ENCODE data around the gene TRIM56.
"Not testable (repeated sequence)": the region's sequence is repeated elsewhere in the genome, so short reads cannot be mapped to it uniquely, and the experiment has no call there.

Gene TRIM56

DNA sequence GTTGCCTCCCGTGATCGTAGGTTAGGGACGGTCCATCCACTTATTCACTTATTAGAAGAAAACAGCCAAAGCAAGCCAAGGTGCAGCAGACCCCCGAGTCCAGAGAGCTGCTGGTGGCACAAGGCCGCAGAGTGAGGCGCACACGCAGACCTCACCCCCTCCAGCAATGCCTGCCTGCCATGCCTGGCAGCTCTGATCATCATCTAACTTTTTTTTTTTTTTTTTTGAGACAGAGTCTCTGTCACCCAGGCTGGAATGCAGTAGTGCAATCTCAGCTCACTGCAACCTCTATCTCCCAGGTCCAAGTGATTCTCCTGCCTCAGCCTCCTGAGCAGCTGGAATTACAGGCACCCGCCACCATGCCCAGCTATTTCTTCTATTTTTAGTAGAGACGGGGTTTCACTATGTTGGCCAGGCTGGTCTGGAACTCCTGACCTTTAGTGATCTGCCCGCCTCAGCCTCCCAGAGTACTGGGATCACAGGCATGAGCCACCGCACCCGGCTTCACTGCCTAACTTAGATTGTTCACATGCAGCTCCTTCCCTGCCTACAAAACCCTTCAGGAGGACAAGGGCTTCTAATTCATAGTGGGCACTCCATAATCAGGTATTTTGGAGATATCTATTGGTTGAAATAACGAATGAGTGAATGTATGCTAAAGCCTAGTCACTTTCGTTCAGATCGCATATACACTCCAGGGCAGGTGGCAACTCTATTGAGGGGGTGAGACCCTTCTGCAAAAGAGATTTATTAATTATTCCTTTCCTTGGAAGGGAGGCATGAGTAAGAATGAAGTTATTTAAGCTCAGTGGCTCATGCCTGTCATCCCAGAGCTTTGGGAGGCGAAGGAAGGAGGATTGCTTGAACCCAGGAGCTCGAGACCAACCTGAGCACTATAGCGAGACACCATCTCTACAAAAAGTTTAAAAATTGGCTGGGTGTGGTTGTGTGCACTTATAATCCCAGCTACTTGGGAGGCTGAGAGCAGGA, 15.9 kb downstream of the TRIM56 start:
- Histone ChIP-seq H3K9me3 (ENCODE audit: insufficient read depth, low read length) (no peaks in the 10 kb centered on the region), H3K9ac (ENCODE audit: insufficient read length, low read depth) (peak overlapping the region; percentile 74), H3K4me1 (ENCODE audit: insufficient read depth, insufficient read length) (peaks cover 3% of the 10 kb centered on the region), H3K27me3 (ENCODE audit: insufficient read depth, insufficient read length) (no peaks in the 10 kb centered on the region), H3K36me3 (ENCODE audit: insufficient read depth, insufficient read length, low read length) (no peaks in the 10 kb centered on the region), H3K4me3 (ENCODE audit: insufficient read length, low read depth) (no peak overlapping the region)
- DNase-seq (ENCODE audit: low read depth, low spot score) = no peak
- TF ChIP-seq ZNF274 (IDR thresholded peaks at IDR 0.05; ENCODE audit: low read depth, low read length) = no peak
- no peak for TF ChIP-seq YY1 (IDR thresholded peaks at IDR 0.05; ENCODE audit: insufficient read depth, insufficient read length)
- no peak for TF ChIP-seq SUZ12 (IDR thresholded peaks at IDR 0.05; ENCODE audit: extremely low read depth, insufficient read depth, insufficient read length)

DNA sequence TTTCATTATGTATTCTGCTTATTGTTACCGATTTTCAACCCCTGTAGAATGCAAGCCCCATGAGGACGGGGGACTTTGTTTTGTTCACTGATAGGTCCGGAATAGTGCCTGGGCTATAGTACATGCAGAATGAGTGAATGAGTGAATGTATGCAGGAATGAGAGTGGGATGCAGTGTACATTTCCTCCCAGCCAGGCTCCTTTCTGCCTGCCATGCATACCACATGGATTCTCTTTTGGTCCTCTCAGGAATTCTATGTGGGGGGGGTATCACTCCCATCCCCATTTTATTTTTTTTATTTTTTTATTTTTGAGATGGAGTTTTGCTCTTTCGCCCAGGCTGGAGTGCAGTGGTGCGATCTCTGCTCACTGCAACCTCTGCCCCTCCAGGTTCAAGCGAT, 16.7 kb downstream of the TRIM56 start:
- peaks cover 3% of the 10 kb centered on the region for H3K4me1 ChIP-seq (ENCODE audit: insufficient read depth, insufficient read length)
- H3K36me3 ChIP-seq (ENCODE audit: insufficient read depth, insufficient read length, low read length) = no peaks in the 10 kb centered on the region
- TF ChIP-seq ZNF274 (IDR thresholded peaks at IDR 0.05; ENCODE audit: low read depth, low read length) (no peak), SUZ12 (IDR thresholded peaks at IDR 0.05; ENCODE audit: extremely low read depth, insufficient read depth, insufficient read length) (no peak), YY1 (IDR thresholded peaks at IDR 0.05; ENCODE audit: insufficient read depth, insufficient read length) (no peak)
- H3K9ac ChIP-seq (ENCODE audit: insufficient read length, low read depth) = no peak overlapping the region
- H3K27me3 ChIP-seq (ENCODE audit: insufficient read depth, insufficient read length) = no peaks in the 10 kb centered on the region
- no peaks in the 10 kb centered on the region for H3K9me3 ChIP-seq (ENCODE audit: insufficient read depth, low read length)
- H3K4me3 ChIP-seq (ENCODE audit: insufficient read length, low read depth) = no peak overlapping the region
- no peak for DNase-seq (ENCODE audit: low read depth, low spot score)

DNA sequence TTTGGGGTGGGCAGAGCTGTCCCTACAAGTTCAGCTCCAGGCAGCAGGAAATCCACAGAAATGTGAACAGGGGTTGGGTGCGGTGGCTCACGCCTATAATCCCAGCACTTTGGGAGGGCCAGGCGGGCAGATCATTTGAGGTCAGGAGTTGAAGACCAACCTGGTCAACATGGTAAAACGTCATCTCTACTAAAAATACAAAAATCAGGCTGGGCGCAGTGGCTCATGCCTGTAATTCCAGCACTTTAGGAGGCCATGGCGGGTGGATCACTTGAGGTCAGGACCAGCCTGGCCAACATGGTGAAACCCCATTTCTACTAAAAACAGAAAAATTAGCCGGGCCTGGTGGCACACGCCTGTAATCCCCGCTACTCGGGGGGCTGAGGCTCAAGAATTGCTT, 18.4 kb downstream of the TRIM56 start:
- not testable (repeated sequence) for H3K9me3 ChIP-seq (ENCODE audit: insufficient read depth, low read length); H3K4me3 ChIP-seq (ENCODE audit: insufficient read length, low read depth); H3K4me1 ChIP-seq (ENCODE audit: insufficient read depth, insufficient read length); H3K27me3 ChIP-seq (ENCODE audit: insufficient read depth, insufficient read length); H3K36me3 ChIP-seq (ENCODE audit: insufficient read depth, insufficient read length, low read length); DNase-seq (ENCODE audit: low read depth, low spot score); H3K9ac ChIP-seq (ENCODE audit: insufficient read length, low read depth)

DNA sequence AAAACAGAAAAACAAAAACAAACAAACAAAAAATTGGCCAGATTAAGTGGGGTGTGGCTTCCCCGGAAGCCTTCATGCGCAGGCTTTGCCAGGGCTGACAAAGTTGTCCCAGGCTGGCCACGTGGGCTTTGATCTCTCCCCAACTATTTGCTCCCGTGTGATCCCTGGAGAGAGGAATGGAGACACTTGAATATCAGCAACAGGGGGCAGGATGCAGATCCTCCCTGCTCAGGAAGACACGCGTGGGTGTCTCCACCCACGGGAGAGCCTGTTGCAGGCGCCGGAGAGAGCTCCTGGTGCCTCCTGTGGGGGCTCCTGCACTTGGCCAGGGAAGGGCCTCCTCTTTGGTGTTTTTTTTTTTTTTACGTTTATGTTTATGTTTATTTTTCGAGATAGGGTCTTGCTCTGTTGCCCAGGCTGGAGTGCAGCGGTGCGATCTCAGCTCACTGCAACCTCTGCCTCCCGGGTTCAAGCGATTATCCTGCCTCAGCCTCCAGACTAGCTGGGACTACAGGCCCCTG, 19.0 kb downstream of the TRIM56 start:
- DNase-seq (ENCODE audit: low read depth, low spot score) = no peak
- H3K36me3 ChIP-seq (ENCODE audit: insufficient read depth, insufficient read length, low read length) = no peaks in the 10 kb centered on the region
- no peaks in the 10 kb centered on the region for H3K9me3 ChIP-seq (ENCODE audit: insufficient read depth, low read length)
- no peak overlapping the region for H3K9ac ChIP-seq (ENCODE audit: insufficient read length, low read depth)
- H3K4me1 ChIP-seq (ENCODE audit: insufficient read depth, insufficient read length) = peaks cover 5% of the 10 kb centered on the region
- TF ChIP-seq YY1 (IDR thresholded peaks at IDR 0.05; ENCODE audit: insufficient read depth, insufficient read length) (no peak), ZNF274 (IDR thresholded peaks at IDR 0.05; ENCODE audit: low read depth, low read length) (no peak), SUZ12 (IDR thresholded peaks at IDR 0.05; ENCODE audit: extremely low read depth, insufficient read depth, insufficient read length) (no peak)
- H3K27me3 ChIP-seq (ENCODE audit: insufficient read depth, insufficient read length) = no peaks in the 10 kb centered on the region
- H3K4me3 ChIP-seq (ENCODE audit: insufficient read length, low read depth) = no peak overlapping the region

DNA sequence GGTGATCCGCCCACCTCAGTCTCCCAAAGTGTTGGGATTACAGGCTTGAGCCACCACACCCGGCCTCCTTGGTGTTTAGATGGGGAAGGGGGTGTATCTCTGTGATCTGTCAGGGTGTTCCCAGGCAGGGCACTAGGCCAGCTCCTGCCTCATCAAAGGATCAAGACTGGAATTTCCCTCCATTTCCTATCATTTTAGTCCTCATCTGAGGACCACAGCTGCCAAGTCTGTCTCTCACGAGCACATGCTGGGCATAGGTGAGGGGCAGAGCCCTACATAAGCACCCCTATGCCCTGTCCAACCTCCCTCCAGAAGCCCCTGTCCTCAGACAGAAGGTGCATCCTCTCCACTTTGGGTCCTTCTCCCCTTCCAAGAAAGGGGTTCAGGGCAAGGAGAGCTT, 19.5 kb downstream of the TRIM56 start:
- H3K9ac ChIP-seq (ENCODE audit: insufficient read length, low read depth) = no peak overlapping the region
- no peak for TF ChIP-seq ZNF274 (IDR thresholded peaks at IDR 0.05; ENCODE audit: low read depth, low read length)
- no peak for TF ChIP-seq SUZ12 (IDR thresholded peaks at IDR 0.05; ENCODE audit: extremely low read depth, insufficient read depth, insufficient read length)
- no peak for TF ChIP-seq YY1 (IDR thresholded peaks at IDR 0.05; ENCODE audit: insufficient read depth, insufficient read length)
- no peak overlapping the region for H3K4me3 ChIP-seq (ENCODE audit: insufficient read length, low read depth)
- DNase-seq (ENCODE audit: low read depth, low spot score) = no peak
- H3K27me3 ChIP-seq (ENCODE audit: insufficient read depth, insufficient read length) = no peaks in the 10 kb centered on the region
- H3K36me3 ChIP-seq (ENCODE audit: insufficient read depth, insufficient read length, low read length) = no peaks in the 10 kb centered on the region
- peaks cover 5% of the 10 kb centered on the region for H3K4me1 ChIP-seq (ENCODE audit: insufficient read depth, insufficient read length)
- no peaks in the 10 kb centered on the region for H3K9me3 ChIP-seq (ENCODE audit: insufficient read depth, low read length)

DNA sequence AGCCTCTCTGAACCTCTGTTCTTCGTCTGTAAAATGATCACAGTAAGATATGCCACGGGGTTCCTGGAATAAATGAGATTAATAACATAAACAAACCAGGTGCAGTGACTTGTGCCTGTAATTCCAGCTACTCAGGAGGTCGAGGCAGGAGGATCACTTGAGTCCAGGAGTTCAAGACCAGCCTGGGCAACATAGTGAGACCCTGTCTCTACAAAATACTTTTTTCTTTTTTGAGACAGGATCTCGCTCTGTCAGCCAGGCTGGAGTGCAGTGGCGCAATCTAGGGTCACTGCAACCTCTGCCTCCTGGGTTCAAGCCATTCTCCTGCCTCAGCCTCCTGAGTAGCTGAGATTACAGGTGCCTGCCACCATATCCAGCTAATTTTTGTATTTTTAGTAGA, 20.0 kb downstream of the TRIM56 start:
- H3K27me3 ChIP-seq (ENCODE audit: insufficient read depth, insufficient read length); H3K36me3 ChIP-seq (ENCODE audit: insufficient read depth, insufficient read length, low read length); H3K4me3 ChIP-seq (ENCODE audit: insufficient read length, low read depth); H3K4me1 ChIP-seq (ENCODE audit: insufficient read depth, insufficient read length); H3K9ac ChIP-seq (ENCODE audit: insufficient read length, low read depth); H3K9me3 ChIP-seq (ENCODE audit: insufficient read depth, low read length); DNase-seq (ENCODE audit: low read depth, low spot score): not testable (repeated sequence)

DNA sequence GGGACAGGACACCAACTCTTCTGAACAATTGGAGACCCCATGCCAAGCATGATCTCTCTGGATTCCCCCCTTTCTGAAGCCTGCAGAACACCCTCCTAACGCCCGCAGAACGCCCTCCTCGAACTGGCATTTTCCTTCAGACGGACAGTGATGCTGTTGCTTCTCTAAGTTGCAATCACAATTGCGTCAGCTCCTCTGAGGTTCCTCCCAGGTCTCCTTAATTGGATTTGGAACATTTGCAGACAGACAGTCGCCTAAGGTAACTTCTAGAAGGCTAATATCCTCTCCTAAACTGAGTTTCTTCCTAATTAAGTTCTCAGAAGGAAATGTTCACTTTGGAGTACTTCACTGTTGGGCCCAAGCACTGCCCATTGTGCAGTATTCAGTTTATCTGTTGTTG, 21.1 kb downstream of the TRIM56 start:
- Histone ChIP-seq H3K9me3 (ENCODE audit: insufficient read depth, low read length) (no peaks in the 10 kb centered on the region), H3K36me3 (ENCODE audit: insufficient read depth, insufficient read length, low read length) (no peaks in the 10 kb centered on the region), H3K27me3 (ENCODE audit: insufficient read depth, insufficient read length) (no peaks in the 10 kb centered on the region), H3K9ac (ENCODE audit: insufficient read length, low read depth) (no peak overlapping the region), H3K4me1 (ENCODE audit: insufficient read depth, insufficient read length) (peaks cover 2% of the 10 kb centered on the region), H3K4me3 (ENCODE audit: insufficient read length, low read depth) (no peak overlapping the region)
- TF ChIP-seq SUZ12 (IDR thresholded peaks at IDR 0.05; ENCODE audit: extremely low read depth, insufficient read depth, insufficient read length) (no peak), ZNF274 (IDR thresholded peaks at IDR 0.05; ENCODE audit: low read depth, low read length) (no peak)
- no peak for DNase-seq (ENCODE audit: low read depth, low spot score)

Measured in NT2/D1 (cell line).